ENCODE measurements around the gene LIMS1.
"Not testable (repeated sequence)": the region's sequence is repeated elsewhere in the genome, so short reads cannot be mapped to it uniquely, and the experiment has no call there.

The LIMS1 gene

GRCh38 chr2:108594982-108595464 lies 60.8 kb downstream of the LIMS1 start:
- no peaks in the 10 kb centered on the region for H3K27me3 Mint-ChIP-seq (ENCODE audit: low read depth, poor library complexity)
- H3K27ac Mint-ChIP-seq = peak overlapping the region; percentile 84
- TF ChIP-seq CTCF (IDR thresholded peaks at IDR 0.05) = no peak
- no peak overlapping the region for H3K4me3 Mint-ChIP-seq
- H3K4me1 Mint-ChIP-seq = peaks cover 46% of the 10 kb centered on the region
- H3K9me3 Mint-ChIP-seq = peaks cover 5% of the 10 kb centered on the region
- peaks cover 12% of the 10 kb centered on the region for H3K36me3 Mint-ChIP-seq (ENCODE audit: low read depth)
- no peak for DNase-seq

GRCh38 chr2:108595771-108596170 lies 61.5 kb downstream of the LIMS1 start:
- H3K27me3 Mint-ChIP-seq (ENCODE audit: low read depth, poor library complexity); DNase-seq; H3K4me3 Mint-ChIP-seq: not testable (repeated sequence)
- Mint-ChIP-seq H3K9me3 (peaks cover 11% of the 10 kb centered on the region), H3K4me1 (peaks cover 42% of the 10 kb centered on the region), H3K27ac (peak overlapping the region; percentile 14), H3K36me3 (ENCODE audit: low read depth) (peaks cover 16% of the 10 kb centered on the region)

- H3K27ac Mint-ChIP-seq; DNase-seq; H3K27me3 Mint-ChIP-seq (ENCODE audit: low read depth, poor library complexity); H3K4me3 Mint-ChIP-seq: not testable (repeated sequence)
- H3K4me1 Mint-ChIP-seq = peaks cover 35% of the 10 kb centered on the region
- H3K36me3 Mint-ChIP-seq (ENCODE audit: low read depth) = peaks cover 25% of the 10 kb centered on the region
- peaks cover 25% of the 10 kb centered on the region for H3K9me3 Mint-ChIP-seq
These were observed 63.0 kb downstream of the LIMS1 start for GRCh38 chr2:108597105-108597744.

GRCh38 chr2:108601199-108601598 lies 66.9 kb downstream of the LIMS1 start:
- H3K27ac Mint-ChIP-seq; H3K27me3 Mint-ChIP-seq (ENCODE audit: low read depth, poor library complexity); H3K4me3 Mint-ChIP-seq; DNase-seq: not testable (repeated sequence)
- H3K36me3 Mint-ChIP-seq (ENCODE audit: low read depth) = peaks cover 37% of the 10 kb centered on the region
- H3K9me3 Mint-ChIP-seq = peaks cover 38% of the 10 kb centered on the region
- peaks cover 20% of the 10 kb centered on the region for H3K4me1 Mint-ChIP-seq

- Mint-ChIP-seq H3K27ac (no peak overlapping the region), H3K9me3 (peaks cover 38% of the 10 kb centered on the region), H3K4me3 (no peak overlapping the region), H3K27me3 (ENCODE audit: low read depth, poor library complexity) (peaks cover 3% of the 10 kb centered on the region), H3K4me1 (peaks cover 25% of the 10 kb centered on the region), H3K36me3 (ENCODE audit: low read depth) (peaks cover 37% of the 10 kb centered on the region)
- no peak for TF ChIP-seq CTCF (IDR thresholded peaks at IDR 0.05)
- no peak for DNase-seq
These were observed 68.2 kb downstream of the LIMS1 start for GRCh38 chr2:108602422-108602821.

GRCh38 chr2:108604196-108604595 lies 69.9 kb downstream of the LIMS1 start:
- no peak for DNase-seq
- no peak overlapping the region for H3K4me3 Mint-ChIP-seq

GRCh38 chr2:108605947-108606346 lies 71.7 kb downstream of the LIMS1 start:
- H3K4me1 Mint-ChIP-seq = peaks cover 37% of the 10 kb centered on the region
- DNase-seq = no peak
- peaks cover 3% of the 10 kb centered on the region for H3K27me3 Mint-ChIP-seq (ENCODE audit: low read depth, poor library complexity)
- H3K36me3 Mint-ChIP-seq (ENCODE audit: low read depth) = peaks cover 23% of the 10 kb centered on the region
- peaks cover 26% of the 10 kb centered on the region for H3K9me3 Mint-ChIP-seq
- no peak overlapping the region for H3K27ac Mint-ChIP-seq
- H3K4me3 Mint-ChIP-seq = no peak overlapping the region
- no peak for TF ChIP-seq CTCF (IDR thresholded peaks at IDR 0.05)

More at GRCh38 chr2:108604196-108604595, 69.9 kb downstream of the LIMS1 start:
- H3K36me3 Mint-ChIP-seq (ENCODE audit: low read depth) = peaks cover 34% of the 10 kb centered on the region
- H3K27ac Mint-ChIP-seq = no peak overlapping the region
- TF ChIP-seq CTCF (IDR thresholded peaks at IDR 0.05) = no peak
- H3K27me3 Mint-ChIP-seq (ENCODE audit: low read depth, poor library complexity) = peaks cover 3% of the 10 kb centered on the region
- H3K9me3 Mint-ChIP-seq = peaks cover 38% of the 10 kb centered on the region
- H3K4me1 Mint-ChIP-seq = peaks cover 33% of the 10 kb centered on the region

All from nephron progenitor cell (in vitro differentiated cells).